ENCODE data around the gene FOXO1. TPM values are rescaled to one million over a fixed set of nuclear protein-coding genes. Genes with fewer than 3 reads are reported as not detected.

FOXO1 gene
- total RNA-seq, 2 experiments from 2014 or later: 31.6 to 32.2 TPM

DNA sequence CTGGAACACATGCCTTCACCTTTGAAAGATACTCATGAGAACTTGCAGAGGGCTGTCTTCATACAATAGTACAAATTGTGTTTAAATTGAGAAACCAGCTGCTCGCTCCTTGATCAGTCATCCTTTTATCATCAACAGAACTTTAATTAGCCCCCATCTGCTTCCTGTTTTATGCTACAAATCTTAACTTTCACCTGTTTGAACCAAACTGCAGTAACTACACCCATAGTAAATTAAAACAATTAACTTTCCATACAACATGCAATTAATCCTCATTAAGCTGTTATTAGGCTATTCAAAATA lies 85.2 kb downstream of the FOXO1 start:
- no peak for DNase-seq
- Mint-ChIP-seq H3K27me3 (no peaks in the 10 kb centered on the region), H3K36me3 (ENCODE audit: low read depth) (peaks cover 24% of the 10 kb centered on the region), H3K4me1 (peaks cover 60% of the 10 kb centered on the region), H3K9me3 (peaks cover 13% of the 10 kb centered on the region), H3K4me3 (no peak overlapping the region), H3K27ac (no peak overlapping the region)
- CTCF ChIA-PET: no interaction called here
- POLR2A ChIA-PET: no interaction called here

- Mint-ChIP-seq H3K27ac (no peak overlapping the region), H3K9me3 (peaks cover 13% of the 10 kb centered on the region), H3K36me3 (ENCODE audit: low read depth) (peaks cover 28% of the 10 kb centered on the region), H3K27me3 (no peaks in the 10 kb centered on the region), H3K4me1 (peaks cover 60% of the 10 kb centered on the region), H3K4me3 (no peak overlapping the region)
- no peak for DNase-seq
- CTCF ChIA-PET: no interaction called here
- POLR2A ChIA-PET: no interaction called here
Measured at GRCh38 chr13:40580566-40581276, 85.7 kb downstream of the FOXO1 start.

DNA sequence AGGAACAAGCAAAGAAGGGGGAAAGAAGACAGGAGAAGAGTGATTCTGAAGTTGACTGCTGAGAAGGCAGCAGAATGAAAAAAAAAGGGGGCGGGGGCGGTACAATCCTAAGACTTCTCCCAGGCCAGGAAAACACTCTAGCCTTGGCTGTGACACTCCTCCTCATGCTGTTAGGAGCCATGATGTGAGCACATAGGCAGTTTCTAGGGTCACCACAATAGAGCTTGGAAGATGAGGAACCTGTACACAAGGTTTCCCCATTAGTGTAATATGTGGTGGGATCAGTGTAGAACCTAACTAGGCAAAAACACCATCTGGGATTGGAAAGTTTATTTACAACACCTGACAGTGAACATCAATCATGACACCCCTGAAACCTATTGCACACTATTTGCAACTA lies 86.9 kb downstream of the FOXO1 start:
- ChIA-PET POLR2A (no interaction called here), CTCF (no interaction called here)
- peaks cover 61% of the 10 kb centered on the region for H3K4me1 Mint-ChIP-seq
- no peak overlapping the region for H3K27ac Mint-ChIP-seq
- no peaks in the 10 kb centered on the region for H3K27me3 Mint-ChIP-seq
- peaks cover 31% of the 10 kb centered on the region for H3K36me3 Mint-ChIP-seq (ENCODE audit: low read depth)
- H3K9me3 Mint-ChIP-seq: peaks cover 13% of the 10 kb centered on the region
- H3K4me3 Mint-ChIP-seq: no peak overlapping the region
- no peak for DNase-seq

DNA sequence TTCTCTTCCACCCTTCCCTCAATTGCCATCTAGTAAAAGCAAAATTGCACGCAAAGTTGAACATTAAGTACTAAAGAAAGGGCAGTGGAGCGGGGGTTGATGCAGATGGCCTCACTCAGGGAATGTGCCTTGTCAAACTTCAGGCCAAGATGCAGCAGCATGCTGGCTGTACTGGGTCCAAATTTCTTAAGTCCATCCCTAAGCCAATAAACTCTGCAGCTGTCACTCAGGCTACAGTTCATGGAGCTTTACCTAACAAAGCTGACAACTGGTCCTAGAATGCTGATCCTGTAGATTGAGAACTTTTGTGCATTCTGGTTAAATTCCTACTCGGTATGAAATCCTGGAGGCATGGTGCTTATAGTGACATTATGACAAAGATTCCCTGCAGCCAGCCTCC lies 88.4 kb downstream of the FOXO1 start:
- CTCF ChIA-PET: no interaction called here
- H3K4me3 Mint-ChIP-seq: no peak overlapping the region

DNA sequence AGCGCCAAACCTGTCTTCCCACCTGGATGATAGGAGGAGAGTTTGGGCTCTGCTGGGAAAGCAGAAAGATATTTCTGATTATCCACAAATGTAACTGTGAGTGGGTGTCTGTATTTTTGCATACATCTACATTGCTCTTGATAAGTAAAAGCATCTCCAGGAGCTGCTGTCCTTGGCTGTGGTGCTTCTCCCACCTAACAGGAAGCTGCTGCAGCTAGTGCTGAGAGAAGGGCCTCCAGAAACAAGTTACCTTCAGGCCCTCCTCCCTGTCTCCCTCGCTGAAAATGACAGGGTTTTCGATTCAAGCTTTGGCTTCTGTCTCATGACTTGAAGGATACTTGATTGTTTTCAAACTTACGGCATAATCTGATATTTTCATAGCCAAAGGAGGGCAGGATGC lies 90.1 kb downstream of the FOXO1 start:
- Mint-ChIP-seq H3K9me3 (no peaks in the 10 kb centered on the region), H3K4me1 (peaks cover 63% of the 10 kb centered on the region), H3K27ac (no peak overlapping the region), H3K27me3 (no peaks in the 10 kb centered on the region), H3K36me3 (ENCODE audit: low read depth) (peaks cover 15% of the 10 kb centered on the region), H3K4me3 (no peak overlapping the region)
- ChIA-PET CTCF (interaction anchor here (0.5 kb wide), 1 partner anchor 919 kb away, joined by 3 read pairs; no protein-coding TSS in a partner anchor), POLR2A (interaction anchor here (0.9 kb wide), 1 partner anchor 88 kb away, joined by 3 read pairs; no protein-coding TSS in a partner anchor)
- no peak for DNase-seq

More for the DNA sequence above, 88.4 kb downstream of the FOXO1 start:
- Mint-ChIP-seq H3K9me3 (peaks cover 5% of the 10 kb centered on the region), H3K36me3 (ENCODE audit: low read depth) (peaks cover 23% of the 10 kb centered on the region), H3K4me1 (peaks cover 65% of the 10 kb centered on the region), H3K27ac (no peak overlapping the region), H3K27me3 (no peaks in the 10 kb centered on the region)
- no peak for DNase-seq
- POLR2A ChIA-PET: no interaction called here

- Mint-ChIP-seq H3K27ac (no peak overlapping the region), H3K27me3 (no peaks in the 10 kb centered on the region), H3K4me1 (peaks cover 57% of the 10 kb centered on the region), H3K36me3 (ENCODE audit: low read depth) (peaks cover 9% of the 10 kb centered on the region), H3K4me3 (no peak overlapping the region), H3K9me3 (no peaks in the 10 kb centered on the region)
- ChIA-PET CTCF (no interaction called here), POLR2A (interaction anchor here (1.5 kb wide), 1 partner anchor 91 kb away, joined by 3 read pairs; no protein-coding TSS in a partner anchor)
- DNase-seq: no peak
Measured at GRCh38 chr13:40572961-40573360, 93.5 kb downstream of the FOXO1 start.

DNA sequence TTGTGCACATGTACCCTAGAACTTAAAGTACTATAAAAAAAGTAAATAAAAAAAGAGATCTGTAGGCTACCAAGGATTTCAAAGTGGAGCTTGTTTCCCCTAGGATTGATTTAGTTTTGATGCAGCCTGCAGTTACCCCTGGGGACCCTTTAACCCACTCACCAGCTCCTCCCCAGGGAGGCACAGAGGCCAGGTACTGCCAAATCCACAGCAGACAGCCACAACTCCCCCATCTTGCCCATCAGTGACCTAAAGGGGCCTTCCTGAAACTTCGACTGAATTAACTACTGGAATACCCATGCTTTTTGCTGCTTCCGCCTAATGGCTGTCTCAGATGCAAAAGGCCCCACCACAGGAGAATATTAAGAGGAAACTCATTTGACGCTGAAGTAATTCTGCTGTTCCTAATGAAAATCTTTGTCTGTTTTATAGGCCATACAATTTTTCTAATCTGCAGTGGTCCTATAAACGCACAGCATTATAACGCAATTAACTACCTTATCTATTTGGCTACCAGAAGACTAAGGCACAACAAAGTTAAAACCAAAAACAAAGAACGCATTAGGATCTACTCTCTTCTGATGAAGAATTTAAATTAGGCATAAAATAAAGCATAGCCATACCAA lies 95.0 kb downstream of the FOXO1 start:
- no peak for DNase-seq
- Mint-ChIP-seq H3K27ac (no peak overlapping the region), H3K4me1 (peaks cover 46% of the 10 kb centered on the region), H3K4me3 (no peak overlapping the region), H3K36me3 (ENCODE audit: low read depth) (peaks cover 7% of the 10 kb centered on the region), H3K9me3 (no peaks in the 10 kb centered on the region), H3K27me3 (no peaks in the 10 kb centered on the region)
- CTCF ChIA-PET: no interaction called here
- POLR2A ChIA-PET: no interaction called here

- ChIA-PET CTCF (no interaction called here), POLR2A (no interaction called here)
- Mint-ChIP-seq H3K36me3 (ENCODE audit: low read depth) (peaks cover 5% of the 10 kb centered on the region), H3K9me3 (no peaks in the 10 kb centered on the region), H3K27me3 (no peaks in the 10 kb centered on the region), H3K4me3 (no peak overlapping the region), H3K4me1 (peaks cover 43% of the 10 kb centered on the region), H3K27ac (no peak overlapping the region)
- no peak for DNase-seq
Measured at GRCh38 chr13:40570930-40571329, 95.5 kb downstream of the FOXO1 start.

DNA sequence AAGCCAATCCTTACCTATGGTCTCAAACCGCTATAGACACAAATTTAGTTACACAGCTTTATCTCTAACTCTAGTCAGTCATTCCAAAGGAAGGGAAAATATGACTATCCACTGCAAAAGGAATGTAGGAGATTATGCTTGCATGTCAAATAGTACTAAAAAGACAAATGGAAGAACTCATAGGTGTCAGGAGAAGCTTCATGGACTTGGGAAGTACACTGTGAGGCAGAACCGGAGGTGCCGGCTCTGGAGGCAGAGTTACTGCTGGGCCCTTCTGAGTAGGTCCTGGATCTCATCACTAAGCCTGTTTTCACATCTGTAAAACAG lies 97.5 kb downstream of the FOXO1 start:
- H3K27ac Mint-ChIP-seq: no peak overlapping the region
- no peaks in the 10 kb centered on the region for H3K36me3 Mint-ChIP-seq (ENCODE audit: low read depth)
- POLR2A ChIA-PET: interaction anchor here (1.4 kb wide), 1 partner anchor 9 kb away, joined by 3 read pairs; no protein-coding TSS in a partner anchor
- CTCF ChIA-PET: interaction anchor here (0.6 kb wide), 1 partner anchor 61 kb away, joined by 3 read pairs; no protein-coding TSS in a partner anchor
- no peaks in the 10 kb centered on the region for H3K27me3 Mint-ChIP-seq
- peaks cover 46% of the 10 kb centered on the region for H3K4me1 Mint-ChIP-seq
- no peaks in the 10 kb centered on the region for H3K9me3 Mint-ChIP-seq
- DNase-seq: no peak
- no peak overlapping the region for H3K4me3 Mint-ChIP-seq

GRCh38 chr13:40568246-40569023 lies 98.0 kb downstream of the FOXO1 start:
- CTCF ChIA-PET: no interaction called here
- Mint-ChIP-seq H3K4me3 (no peak overlapping the region), H3K9me3 (no peaks in the 10 kb centered on the region), H3K27me3 (no peaks in the 10 kb centered on the region), H3K36me3 (ENCODE audit: low read depth) (no peaks in the 10 kb centered on the region), H3K4me1 (peaks cover 46% of the 10 kb centered on the region), H3K27ac (no peak overlapping the region)
- POLR2A ChIA-PET: interaction anchor here (1.4 kb wide), 1 partner anchor 9 kb away, joined by 3 read pairs; no protein-coding TSS in a partner anchor
- DNase-seq: no peak

GRCh38 chr13:40566811-40567210 lies 99.6 kb downstream of the FOXO1 start:
- Mint-ChIP-seq H3K4me1 (peaks cover 55% of the 10 kb centered on the region), H3K27me3 (no peaks in the 10 kb centered on the region), H3K27ac (no peak overlapping the region), H3K9me3 (no peaks in the 10 kb centered on the region), H3K36me3 (ENCODE audit: low read depth) (no peaks in the 10 kb centered on the region), H3K4me3 (no peak overlapping the region)
- POLR2A ChIA-PET: interaction anchor here (0.7 to 1.0 kb wide), 2 partner anchors 33 to 49 kb away, joined by 3 read pairs; no protein-coding TSS in a partner anchor
- DNase-seq: no peak
- CTCF ChIA-PET: no interaction called here

DNA sequence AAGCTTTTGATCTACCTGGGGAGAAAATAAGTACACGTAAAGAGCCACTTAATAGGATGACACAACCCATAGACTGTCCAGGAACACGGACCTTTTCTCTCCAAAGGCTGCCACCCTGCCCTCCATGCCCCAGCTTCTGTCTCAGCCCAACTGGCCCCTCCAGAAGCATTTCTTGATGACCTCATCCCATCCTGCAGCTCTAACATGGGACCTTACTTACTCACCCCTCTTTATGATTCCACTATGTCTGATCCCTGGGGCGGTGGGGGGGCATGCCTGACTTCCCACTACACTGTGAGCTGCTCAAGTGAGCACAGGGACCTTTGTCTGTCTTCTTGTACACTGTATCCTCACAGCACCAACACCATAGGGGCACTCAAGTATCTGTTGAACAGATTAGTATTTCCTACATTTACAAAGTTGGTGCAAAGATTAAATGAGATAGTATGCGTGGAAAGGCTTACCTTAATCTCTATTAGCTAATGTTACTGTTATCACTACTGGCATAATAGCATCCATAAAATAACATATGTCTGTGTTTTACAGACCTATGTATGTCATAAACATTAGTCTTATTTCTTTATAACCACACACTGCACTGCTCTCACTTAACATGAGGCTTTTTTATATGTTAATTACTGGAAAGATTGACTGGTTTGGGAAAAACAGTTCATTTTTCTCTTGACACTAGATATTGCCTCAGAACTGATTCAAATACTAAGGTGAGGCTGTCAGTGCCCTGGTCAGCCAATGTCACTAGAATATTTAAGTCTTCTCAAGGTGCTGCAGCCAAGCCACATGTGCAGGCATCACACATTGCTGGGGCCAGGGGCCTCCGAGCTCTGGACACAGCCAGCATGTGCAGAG lies 100.9 kb downstream of the FOXO1 start:
- peaks cover 5% of the 10 kb centered on the region for H3K36me3 Mint-ChIP-seq (ENCODE audit: low read depth)
- H3K4me3 Mint-ChIP-seq: no peak overlapping the region
- peaks cover 48% of the 10 kb centered on the region for H3K4me1 Mint-ChIP-seq
- no peaks in the 10 kb centered on the region for H3K9me3 Mint-ChIP-seq
- H3K27me3 Mint-ChIP-seq: no peaks in the 10 kb centered on the region
- no peak for DNase-seq
- H3K27ac Mint-ChIP-seq: no peak overlapping the region
- ChIA-PET POLR2A (interaction anchor here (1.0 kb wide), 1 partner anchor 87 kb away, joined by 3 read pairs; no protein-coding TSS in a partner anchor), CTCF (no interaction called here)
